ENCODE results near the gene CYFIP2.

CYFIP2 gene

GRCh38 chr5:157379983-157380382 is 114.1 kb downstream of the CYFIP2 start:
- H3K4me3 ChIP-seq (replicated peaks in 1 of 2; ENCODE audit: low read depth in 2 of 2, low read length in 2 of 2) = no peak overlapping the region
- no peak for TF ChIP-seq CTCF (IDR thresholded peaks at IDR 0.05; ENCODE audit: low read depth, low read length)
- no peak for DNase-seq (ENCODE audit: low read depth in 2 of 2)

GRCh38 chr5:157381746-157382145 is 115.8 kb downstream of the CYFIP2 start:
- no peak overlapping the region for H3K4me3 ChIP-seq (replicated peaks in 1 of 2; ENCODE audit: low read depth in 2 of 2, low read length in 2 of 2)
- TF ChIP-seq CTCF (IDR thresholded peaks at IDR 0.05; ENCODE audit: low read depth, low read length) = no peak
- DNase-seq (ENCODE audit: low read depth in 2 of 2) = no peak

- no peak for DNase-seq (ENCODE audit: low read depth in 2 of 2)
- H3K4me3 ChIP-seq (replicated peaks in 1 of 2; ENCODE audit: low read depth in 2 of 2, low read length in 2 of 2) = no peak overlapping the region
- TF ChIP-seq CTCF (IDR thresholded peaks at IDR 0.05; ENCODE audit: low read depth, low read length) = no peak
Observed at GRCh38 chr5:157382996-157383800, 117.3 kb downstream of the CYFIP2 start.

GRCh38 chr5:157384971-157385709 is 119.2 kb downstream of the CYFIP2 start:
- TF ChIP-seq CTCF (IDR thresholded peaks at IDR 0.05; ENCODE audit: low read depth, low read length) = peak; percentile 3
- no peak overlapping the region for H3K4me3 ChIP-seq (replicated peaks in 1 of 2; ENCODE audit: low read depth in 2 of 2, low read length in 2 of 2)
- peak; percentile 94 to 98 for DNase-seq (ENCODE audit: low read depth in 2 of 2)

- no peak for DNase-seq (ENCODE audit: low read depth in 2 of 2)
- TF ChIP-seq CTCF (IDR thresholded peaks at IDR 0.05; ENCODE audit: low read depth, low read length) = no peak
- H3K4me3 ChIP-seq (replicated peaks in 1 of 2; ENCODE audit: low read depth in 2 of 2, low read length in 2 of 2) = no peak overlapping the region
Observed at GRCh38 chr5:157387041-157387563, 121.2 kb downstream of the CYFIP2 start.

- peak; percentile 87 to 93 for DNase-seq (ENCODE audit: low read depth in 2 of 2)
- no peak for TF ChIP-seq CTCF (IDR thresholded peaks at IDR 0.05; ENCODE audit: low read depth, low read length)
- H3K4me3 ChIP-seq (replicated peaks in 1 of 2; ENCODE audit: low read depth in 2 of 2, low read length in 2 of 2) = no peak overlapping the region
Observed at GRCh38 chr5:157387683-157388093, 121.8 kb downstream of the CYFIP2 start.
